Fibroblast of lung (primary cell): ENCODE measurements around the gene BMP6.

ENCODE experiments used
- CTCF ChIP-seq, 2 donors: IDR thresholded peaks in 1 of 2; conservative IDR thresholded peaks in 1 of 2; 1 replicate in 1 of 2; 2 replicates in 1 of 2; pipeline ENCODE4 v1.5.1; 2011 to 2012; ENCODE audit warnings: low read length in 2 of 2, control low read depth in 1 of 2, inconsistent platforms in 1 of 2, low read depth in 1 of 2, mild to moderate bottlenecking in 1 of 2
- EZH2 ChIP-seq: IDR thresholded peaks from 2 replicates; pipeline ENCODE4 v1.5.1; 2012; ENCODE audit warnings: low read length, control low read depth, mild to moderate bottlenecking; ENCODE audit errors: missing control alignments

DNA sequence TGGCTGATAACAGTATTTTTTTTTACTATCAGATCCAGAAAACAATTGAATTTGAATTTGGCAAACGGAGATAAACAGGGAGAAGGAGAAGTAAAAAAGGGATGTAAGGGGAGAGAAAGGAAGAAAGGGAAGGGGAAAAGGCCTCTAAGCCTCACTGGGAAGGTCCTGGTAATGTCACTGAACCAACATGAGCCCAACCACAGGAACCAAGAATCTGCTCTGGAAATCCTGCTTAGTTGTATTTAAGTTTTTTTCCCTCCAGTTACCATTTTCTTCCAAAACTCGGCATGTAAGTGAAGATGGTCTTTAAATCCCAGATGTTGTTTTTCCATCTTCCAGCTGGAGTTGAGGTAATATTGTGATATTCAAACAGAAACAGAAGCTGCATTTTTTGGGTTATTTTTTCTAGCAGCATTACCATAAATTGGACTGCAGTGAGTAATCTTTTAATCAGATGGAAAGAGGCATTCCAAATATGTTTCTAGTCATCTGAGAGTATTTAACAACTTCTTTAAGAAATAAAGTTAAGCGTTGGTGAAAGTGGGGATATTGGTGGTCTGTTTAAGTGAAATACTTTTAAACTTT, 93.6 kb downstream of the BMP6 start:
- TF ChIP-seq CTCF (conservative IDR thresholded peaks at IDR 0.05 in 1 of 2, IDR thresholded peaks at IDR 0.05 in 1 of 2; ENCODE audit: low read depth in 1 of 2, low read length in 2 of 2) (no peak), EZH2 (no peak)
